NCI-H460 (cell line): Measurements from ENCODE around the gene CCDC186. TPM values are rescaled to one million over a fixed set of nuclear protein-coding genes. Genes with fewer than 3 reads are reported as not detected.
A peak's percentile ranks its signal among the peaks of the same experiment; 100 is the strongest.

Source experiments
- DNase-seq: peaks from one replicate; pipeline ENCODE4 v3.0.0-alpha.2; 2016; ENCODE audit warnings: low read depth; ENCODE audit errors: extremely low read depth
- total RNA-seq: library from RNA; depleted of rRNA; stranded (reverse); fragments of >200 nt; shearing (Covaris generic); gene quantifications from 2 replicates; pipeline ENCODE4 v1.2.3, GENCODE V29; 2014

The CCDC186 gene
- total RNA-seq, 1 experiment from 2014 or later: 10.1 TPM

GRCh38 chr10:114117728-114118127, 56.3 kb downstream of the CCDC186 start:
- no peak for DNase-seq

GRCh38 chr10:114115661-114116445, 58.1 kb downstream of the CCDC186 start:
- DNase-seq: no peak

DNA sequence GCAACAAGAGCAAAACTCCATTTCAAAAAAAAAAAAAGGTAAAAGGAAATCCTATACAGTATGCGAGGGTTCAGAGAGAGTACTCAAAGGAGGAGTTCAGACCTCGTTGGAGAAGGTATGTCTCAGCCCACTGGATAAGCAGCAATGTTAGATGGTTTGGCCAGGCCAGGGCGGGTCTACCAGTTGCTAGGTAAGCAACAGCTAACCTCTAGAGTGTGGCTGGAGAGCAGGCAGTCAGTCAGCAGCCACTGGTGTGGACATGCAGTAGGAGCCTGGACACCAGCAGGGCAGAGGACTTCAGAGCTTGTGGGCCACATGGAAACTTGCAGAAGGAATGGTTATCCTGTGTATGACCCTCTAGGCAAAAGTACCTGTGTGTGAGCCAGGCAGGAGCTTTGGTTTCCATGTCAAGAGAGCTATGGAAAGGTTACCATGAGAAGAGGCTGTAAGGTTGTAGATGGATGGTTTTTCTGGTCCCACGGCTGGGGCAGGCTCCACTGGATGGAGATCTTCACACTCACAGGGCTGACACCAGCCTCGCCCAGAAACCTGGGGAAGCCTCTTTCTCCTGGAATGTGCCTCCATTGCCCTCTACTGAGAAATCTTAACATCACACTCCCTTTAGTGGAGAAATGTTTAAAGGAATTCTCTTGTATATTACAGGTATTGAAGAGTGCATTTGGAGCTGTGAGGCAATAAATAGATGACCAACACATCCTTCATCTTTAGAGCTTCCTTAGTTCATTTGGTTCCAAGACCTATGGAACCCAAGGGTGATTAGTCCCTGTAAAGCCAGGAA, 63.6 kb downstream of the CCDC186 start:
- DNase-seq: peak; percentile 23

DNA sequence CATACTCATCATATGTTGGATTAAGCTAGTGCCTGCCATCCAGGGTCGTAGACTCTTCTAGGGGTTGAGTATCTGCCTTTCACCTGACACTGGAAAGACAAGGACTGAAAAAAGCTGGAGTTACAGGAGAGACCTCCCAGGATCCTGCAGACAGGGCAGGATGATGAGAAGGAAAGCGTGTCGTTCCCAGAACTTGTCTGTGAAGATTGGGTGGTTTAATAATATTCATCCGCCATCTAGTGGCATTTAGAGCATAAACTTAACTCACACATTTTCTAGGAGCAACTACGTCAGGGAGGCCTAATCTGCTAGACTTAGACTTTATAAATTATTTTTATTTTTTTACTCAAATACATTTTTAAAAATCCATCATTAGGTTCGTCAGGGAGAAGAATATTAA, 70.7 kb downstream of the CCDC186 start:
- DNase-seq: peak; percentile 70

DNA sequence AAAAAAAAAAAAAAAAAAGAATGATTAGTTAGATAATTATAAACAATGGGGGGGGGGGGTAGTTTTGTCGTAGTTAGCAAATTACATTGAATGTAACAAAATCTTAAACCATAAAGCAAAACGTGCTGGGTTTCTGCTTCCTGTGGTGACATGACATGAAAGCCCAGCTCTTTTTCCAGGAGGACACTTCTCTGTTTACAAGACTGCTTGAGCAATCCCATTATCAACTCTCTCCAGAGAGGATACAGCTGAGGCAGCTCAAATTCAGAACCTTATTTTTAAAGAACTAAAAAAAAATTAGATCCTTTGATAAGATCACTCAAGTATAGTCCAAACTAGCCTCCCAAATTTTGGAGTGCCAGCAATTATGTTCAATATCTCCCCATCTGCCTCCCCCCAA, 71.7 kb downstream of the CCDC186 start:
- DNase-seq: no peak

GRCh38 chr10:114100848-114101741, 72.9 kb downstream of the CCDC186 start:
- no peak for DNase-seq

DNA sequence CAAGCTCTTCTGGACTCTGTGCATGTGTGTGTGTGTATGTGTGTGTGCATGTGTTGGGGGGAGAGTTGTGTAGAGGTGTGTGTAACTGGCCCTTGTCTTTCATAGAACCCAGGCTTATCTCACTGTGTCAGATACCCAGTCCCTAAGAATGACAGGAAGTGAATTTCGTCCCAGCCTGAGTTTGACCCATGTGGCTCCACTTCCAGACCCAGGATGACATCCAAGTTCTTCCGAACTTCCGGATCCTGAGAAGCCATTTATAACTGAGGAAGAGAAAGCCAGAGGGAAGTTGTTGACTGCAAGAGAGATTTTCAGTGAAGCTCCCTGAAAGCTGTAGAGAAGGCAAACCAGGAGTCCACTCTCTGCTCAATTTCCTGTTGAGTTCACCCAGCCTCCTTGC, 77.1 kb downstream of the CCDC186 start:
- no peak for DNase-seq

DNA sequence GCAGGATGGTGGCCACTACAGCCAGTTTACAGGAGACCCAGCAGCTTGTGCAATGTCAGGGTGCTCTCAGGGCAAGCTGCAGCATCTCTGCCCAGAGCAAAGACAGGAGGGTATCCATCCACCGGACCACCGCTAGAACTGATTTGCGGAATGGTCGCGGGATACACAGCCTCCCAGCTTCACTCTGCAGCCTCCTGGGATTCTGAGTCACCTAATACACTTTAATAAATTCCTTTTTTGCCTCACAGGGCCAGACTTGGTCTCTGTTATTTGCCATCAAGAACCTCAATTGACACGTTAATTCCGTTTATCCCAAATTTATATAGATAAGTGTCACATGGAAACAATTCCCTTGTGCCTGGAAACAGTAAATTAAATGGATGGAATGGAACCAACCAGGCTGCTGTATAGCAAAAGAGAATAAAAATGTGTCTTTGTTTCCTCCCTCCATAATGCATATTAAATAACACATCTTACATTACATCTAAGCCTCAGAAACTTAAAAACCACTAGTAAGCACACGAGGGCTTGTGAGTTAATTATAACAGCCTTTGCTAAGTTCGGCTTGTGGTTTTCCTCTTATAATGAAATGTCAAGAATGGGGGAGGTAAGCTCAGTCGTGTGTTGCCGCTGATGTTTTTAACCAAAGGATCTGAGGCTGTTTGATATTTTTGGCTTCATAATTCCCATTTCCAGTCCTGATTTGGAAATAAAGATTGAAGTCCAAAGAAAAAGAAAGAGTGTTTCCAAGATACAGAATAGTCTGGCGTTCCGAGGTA, 78.3 kb downstream of the CCDC186 start:
- no peak for DNase-seq

- no peak for DNase-seq
These were observed 79.2 kb downstream of the CCDC186 start for GRCh38 chr10:114094795-114095194.

DNA sequence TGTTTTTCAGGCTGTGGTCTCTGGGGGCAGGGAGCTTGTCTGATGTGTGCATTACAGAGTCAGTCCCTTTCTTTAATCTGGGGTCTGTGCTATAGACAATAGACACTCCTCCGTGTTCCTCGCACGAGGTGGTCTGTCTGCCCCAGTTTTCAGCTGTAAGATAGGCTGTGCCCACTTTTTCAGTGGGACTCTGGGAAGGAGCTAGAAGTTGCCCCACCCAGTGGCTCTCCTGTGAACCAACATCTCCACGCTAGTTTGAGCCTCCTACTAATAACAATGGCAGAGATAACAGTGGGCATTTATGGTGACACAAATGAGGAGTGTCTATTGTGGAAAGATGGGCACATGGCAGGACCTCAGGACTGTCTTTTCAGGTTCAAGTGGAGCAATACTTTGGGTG, 86.3 kb downstream of the CCDC186 start:
- no peak for DNase-seq

DNA sequence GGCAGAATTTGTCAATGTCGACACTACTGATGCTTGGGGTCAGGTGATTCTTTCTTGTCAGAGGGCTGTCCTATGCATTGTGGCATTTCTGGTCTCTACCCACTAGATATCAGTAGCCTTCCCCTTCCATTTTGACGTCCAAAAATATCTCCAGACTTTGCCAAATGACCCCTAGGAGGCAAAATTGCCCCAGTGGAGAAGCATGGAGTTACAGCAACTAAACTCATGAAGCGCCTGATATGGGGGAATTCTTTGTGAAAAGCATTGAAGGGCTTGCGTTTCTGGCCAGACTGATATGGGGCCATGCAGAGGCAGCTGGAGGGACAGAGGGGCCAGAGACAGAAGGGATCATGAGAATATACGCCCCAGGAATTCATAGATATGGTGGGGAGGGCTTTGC, 86.7 kb downstream of the CCDC186 start:
- no peak for DNase-seq

GRCh38 chr10:114084215-114084614, 89.8 kb downstream of the CCDC186 start:
- DNase-seq: no peak

- no peak for DNase-seq
These were observed 91.0 kb downstream of the CCDC186 start for GRCh38 chr10:114083040-114083439.

- DNase-seq: no peak
These were observed 92.0 kb downstream of the CCDC186 start for GRCh38 chr10:114081911-114082583.

DNA sequence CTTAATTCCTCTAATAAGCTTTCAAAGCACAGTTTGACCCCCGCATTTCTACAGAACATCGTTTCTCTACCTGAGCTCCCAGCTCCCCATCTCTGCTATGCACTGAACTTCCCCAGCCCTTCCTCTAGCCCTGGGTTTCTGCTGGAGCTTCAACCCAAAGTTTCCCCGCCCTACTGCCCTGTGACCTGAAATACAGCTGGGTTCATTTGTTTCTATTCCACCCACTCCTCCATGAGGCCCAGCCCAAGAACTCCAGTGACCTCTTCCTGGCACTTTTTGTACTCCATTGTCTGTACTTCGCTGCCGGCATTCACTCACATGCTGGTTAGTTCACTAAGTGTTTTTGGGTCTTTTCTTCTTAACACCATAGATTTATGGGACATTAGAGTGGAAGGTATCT, 94.6 kb downstream of the CCDC186 start:
- no peak for DNase-seq

- no peak for DNase-seq
These were observed 95.7 kb downstream of the CCDC186 start for GRCh38 chr10:114078346-114078745.

GRCh38 chr10:114077815-114078219, 96.2 kb downstream of the CCDC186 start:
- no peak for DNase-seq

- DNase-seq: no peak
These were observed 96.7 kb downstream of the CCDC186 start for GRCh38 chr10:114077347-114077746.

DNA sequence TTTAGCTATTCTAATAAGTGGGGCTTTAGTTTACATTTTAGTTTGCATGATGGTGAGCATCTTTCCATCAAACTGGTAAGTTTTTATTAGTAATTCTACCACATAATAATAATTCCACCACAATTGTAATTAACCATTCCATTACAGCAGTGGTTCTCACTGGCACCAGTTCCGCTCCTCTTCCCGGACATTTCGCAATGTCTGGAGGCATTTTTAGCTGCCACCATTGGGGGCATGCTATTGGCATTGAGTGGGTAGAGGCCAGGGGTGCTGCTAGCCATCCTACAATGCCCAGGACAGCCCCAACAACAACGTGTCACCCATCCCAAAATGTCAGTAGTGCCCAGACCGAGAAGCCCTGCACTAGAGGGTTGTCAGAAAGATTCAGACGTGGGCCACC, 98.9 kb downstream of the CCDC186 start:
- DNase-seq: no peak
